WERI-Rb-1 (cell line): ENCODE results near the gene SLC9A3.

Experiments
- DNase-seq: peaks from one replicate; pipeline ENCODE4 v3.0.0-alpha.2; 2020
- H3K27ac ChIP-seq: fragments of 250-450 bp; sonication (Bioruptor Pico); 2 replicates; pipeline ENCODE4 v1.5.1; 2020; ENCODE audit warnings: mild to moderate bottlenecking, moderate library complexity
- H3K27me3 ChIP-seq: fragments of 250-450 bp; sonication (Bioruptor Pico); 2 replicates; pipeline ENCODE4 v1.5.1; 2021; ENCODE audit warnings: mild to moderate bottlenecking, low read depth, moderate library complexity; ENCODE audit not compliant: insufficient read depth, severe bottlenecking
- H3K36me3 ChIP-seq: fragments of 250-450 bp; sonication (Bioruptor Pico); 2 replicates; pipeline ENCODE4 v1.5.1; 2020; ENCODE audit warnings: mild to moderate bottlenecking, moderate library complexity
- H3K4me3 ChIP-seq: 2 replicates; pipeline ENCODE4 v1.5.1; 2011; ENCODE audit warnings: low read depth, mild to moderate bottlenecking, control low read depth, low read length
- H3K9me3 ChIP-seq: fragments of 250-450 bp; sonication (Bioruptor Pico); 2 replicates; pipeline ENCODE4 v1.5.1; 2021; ENCODE audit warnings: mild to moderate bottlenecking, moderate library complexity; ENCODE audit not compliant: severe bottlenecking
- TF ChIP-seq, protein P1 (sequence below): IDR thresholded peaks from 2 replicates; pipeline ENCODE4 v1.5.1; 2011; ENCODE audit warnings: low read depth, mild to moderate bottlenecking, control low read depth, inconsistent platforms, low read length

The SLC9A3 gene

DNA sequence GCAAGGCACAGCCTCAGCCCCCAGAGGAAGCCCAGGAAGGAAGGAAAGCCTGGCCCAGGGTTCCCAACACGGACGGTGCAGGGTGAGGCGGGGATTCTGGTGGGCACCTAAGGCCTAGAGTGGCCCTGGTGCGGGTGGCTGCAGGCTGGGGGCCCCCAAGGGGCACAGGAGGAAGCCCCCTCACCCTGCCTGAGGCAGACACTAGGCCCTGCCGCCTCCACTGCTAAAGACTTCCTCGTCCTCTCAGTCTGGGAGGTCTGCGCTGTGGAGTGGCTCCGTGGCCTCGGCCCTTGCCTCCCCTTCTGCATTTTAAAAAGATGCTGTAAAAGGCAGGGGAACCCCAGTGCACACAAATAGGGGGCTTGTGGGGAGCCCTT is 3.4 kb downstream of the SLC9A3 start:
- no peak overlapping the region for H3K4me3 ChIP-seq
- TF ChIP-seq, protein P1, sequence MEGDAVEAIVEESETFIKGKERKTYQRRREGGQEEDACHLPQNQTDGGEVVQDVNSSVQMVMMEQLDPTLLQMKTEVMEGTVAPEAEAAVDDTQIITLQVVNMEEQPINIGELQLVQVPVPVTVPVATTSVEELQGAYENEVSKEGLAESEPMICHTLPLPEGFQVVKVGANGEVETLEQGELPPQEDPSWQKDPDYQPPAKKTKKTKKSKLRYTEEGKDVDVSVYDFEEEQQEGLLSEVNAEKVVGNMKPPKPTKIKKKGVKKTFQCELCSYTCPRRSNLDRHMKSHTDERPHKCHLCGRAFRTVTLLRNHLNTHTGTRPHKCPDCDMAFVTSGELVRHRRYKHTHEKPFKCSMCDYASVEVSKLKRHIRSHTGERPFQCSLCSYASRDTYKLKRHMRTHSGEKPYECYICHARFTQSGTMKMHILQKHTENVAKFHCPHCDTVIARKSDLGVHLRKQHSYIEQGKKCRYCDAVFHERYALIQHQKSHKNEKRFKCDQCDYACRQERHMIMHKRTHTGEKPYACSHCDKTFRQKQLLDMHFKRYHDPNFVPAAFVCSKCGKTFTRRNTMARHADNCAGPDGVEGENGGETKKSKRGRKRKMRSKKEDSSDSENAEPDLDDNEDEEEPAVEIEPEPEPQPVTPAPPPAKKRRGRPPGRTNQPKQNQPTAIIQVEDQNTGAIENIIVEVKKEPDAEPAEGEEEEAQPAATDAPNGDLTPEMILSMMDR = no peak
- H3K27me3 ChIP-seq = peaks cover 90% of the 10 kb centered on the region
- DNase-seq = no peak
- no peak overlapping the region for H3K27ac ChIP-seq
- H3K36me3 ChIP-seq = no peaks in the 10 kb centered on the region
- H3K9me3 ChIP-seq = no peaks in the 10 kb centered on the region

DNA sequence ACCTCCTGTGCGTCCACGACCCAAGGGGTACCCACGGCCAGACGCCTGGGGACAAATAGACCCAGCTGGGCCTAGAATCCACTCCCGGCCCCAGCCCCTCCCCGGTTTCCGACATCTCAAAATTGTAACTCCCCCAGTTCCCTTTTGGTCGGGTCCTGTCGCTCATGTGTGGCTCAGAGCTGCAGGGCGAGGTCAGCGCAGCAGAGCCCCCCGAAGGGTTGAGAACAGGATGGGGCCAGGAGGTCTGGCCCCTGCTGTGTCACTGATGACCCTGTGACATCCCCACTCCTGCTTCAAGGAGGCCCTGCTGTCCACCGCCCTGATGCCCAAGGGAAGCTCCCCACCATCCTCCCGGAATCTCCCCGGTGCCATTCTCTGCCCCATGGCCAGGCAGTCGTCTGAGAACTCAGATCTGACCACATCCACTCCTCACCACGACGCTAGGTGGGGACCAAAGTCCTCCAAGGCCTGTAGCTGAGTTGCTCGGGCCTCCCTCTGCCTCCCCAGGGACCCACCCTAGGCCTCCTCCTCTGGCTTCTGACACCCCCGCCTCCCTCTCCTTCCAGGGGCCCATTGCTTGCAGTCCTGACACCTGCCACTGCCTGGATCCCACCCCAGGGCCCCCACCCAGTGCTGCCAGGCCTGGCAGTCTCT is 3.9 kb downstream of the SLC9A3 start:
- Histone ChIP-seq H3K9me3 (no peaks in the 10 kb centered on the region), H3K4me3 (no peak overlapping the region), H3K36me3 (no peaks in the 10 kb centered on the region), H3K27ac (no peak overlapping the region), H3K27me3 (peaks cover 86% of the 10 kb centered on the region)
- no peak for DNase-seq
- TF ChIP-seq, protein P1 = no peak

DNA sequence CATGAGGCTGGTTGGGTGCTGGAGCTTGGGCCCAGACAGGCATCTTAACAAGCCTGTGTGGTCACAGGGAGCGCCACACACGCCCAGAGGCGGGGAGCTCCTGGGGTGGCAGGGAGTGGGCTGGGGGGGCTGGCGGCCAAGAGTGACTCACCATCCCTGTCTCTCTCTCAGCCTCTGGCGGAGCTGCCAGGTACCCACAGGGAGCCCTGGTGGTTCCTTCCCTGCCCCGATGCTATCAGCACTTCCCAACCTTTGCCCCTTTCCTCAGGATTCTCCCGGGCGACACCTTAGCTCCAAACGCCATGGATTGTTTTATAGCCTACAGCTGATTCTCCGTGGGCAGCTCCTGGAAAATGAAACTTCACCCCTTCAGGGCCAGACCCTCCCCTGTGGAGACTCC is 5.5 kb downstream of the SLC9A3 start:
- no peak for DNase-seq
- H3K36me3 ChIP-seq = no peaks in the 10 kb centered on the region
- H3K27me3 ChIP-seq = peaks cover 87% of the 10 kb centered on the region
- TF ChIP-seq, protein P1 = no peak
- H3K4me3 ChIP-seq = no peak overlapping the region
- H3K9me3 ChIP-seq = no peaks in the 10 kb centered on the region
- H3K27ac ChIP-seq = no peak overlapping the region

DNA sequence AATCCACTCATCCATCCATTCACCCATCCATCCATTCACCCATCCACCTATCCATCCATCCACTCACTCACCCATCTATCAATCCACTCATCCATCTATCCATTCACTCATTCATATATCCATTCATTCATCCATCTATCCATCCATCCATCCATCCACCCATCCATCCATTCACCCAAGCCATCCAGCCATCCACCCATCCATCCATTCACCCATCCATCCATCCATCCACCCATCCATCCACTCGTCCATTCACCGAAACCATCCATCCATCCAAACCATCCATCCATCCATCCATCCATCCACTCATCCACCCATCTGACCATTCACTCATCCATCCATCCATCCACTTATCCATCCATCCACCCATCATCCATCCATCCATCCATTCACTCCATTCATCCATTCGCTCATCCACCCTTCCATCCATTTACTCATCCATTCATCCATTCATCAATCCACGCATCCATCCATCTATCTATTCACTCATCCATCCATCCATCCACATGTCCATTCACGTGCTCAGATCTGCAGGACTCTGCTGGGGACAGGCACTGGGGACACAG is 6.6 kb downstream of the SLC9A3 start:
- H3K4me3 ChIP-seq = no peak overlapping the region
- H3K27me3 ChIP-seq = peaks cover 84% of the 10 kb centered on the region
- TF ChIP-seq, protein P1 = no peak
- no peak overlapping the region for H3K27ac ChIP-seq
- no peak for DNase-seq
- H3K36me3 ChIP-seq = no peaks in the 10 kb centered on the region
- H3K9me3 ChIP-seq = no peaks in the 10 kb centered on the region

DNA sequence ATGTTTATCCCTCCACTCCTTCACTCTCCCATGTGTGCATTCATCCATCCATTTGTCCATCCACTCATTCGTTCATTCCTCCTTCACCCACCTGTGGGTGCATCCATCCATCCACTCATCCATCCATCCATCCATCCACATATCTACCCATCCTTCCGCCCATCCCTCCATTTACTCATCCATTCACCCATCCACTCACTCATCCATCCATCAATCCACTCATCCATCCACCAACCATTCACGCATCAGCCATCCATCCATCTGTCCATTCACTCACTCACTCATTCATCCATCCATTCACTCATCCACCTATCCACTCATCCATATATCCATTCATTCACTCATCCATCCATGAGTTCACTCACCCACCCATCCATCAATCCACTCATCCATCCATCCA is 7.3 kb downstream of the SLC9A3 start:
- TF ChIP-seq, protein P1 = no peak
- H3K36me3 ChIP-seq = no peaks in the 10 kb centered on the region
- H3K27me3 ChIP-seq = peaks cover 79% of the 10 kb centered on the region
- no peak overlapping the region for H3K27ac ChIP-seq
- H3K9me3 ChIP-seq = no peaks in the 10 kb centered on the region
- DNase-seq = no peak
- no peak overlapping the region for H3K4me3 ChIP-seq
